ENCODE data around the gene CACNA1C. TPM values are rescaled to one million over a fixed set of nuclear protein-coding genes. Genes with fewer than 3 reads are reported as not detected.

CACNA1C gene
- total RNA-seq, 4 donors from 2014 or later = 0.38 to 2.4 (median 1.4) TPM

DNA sequence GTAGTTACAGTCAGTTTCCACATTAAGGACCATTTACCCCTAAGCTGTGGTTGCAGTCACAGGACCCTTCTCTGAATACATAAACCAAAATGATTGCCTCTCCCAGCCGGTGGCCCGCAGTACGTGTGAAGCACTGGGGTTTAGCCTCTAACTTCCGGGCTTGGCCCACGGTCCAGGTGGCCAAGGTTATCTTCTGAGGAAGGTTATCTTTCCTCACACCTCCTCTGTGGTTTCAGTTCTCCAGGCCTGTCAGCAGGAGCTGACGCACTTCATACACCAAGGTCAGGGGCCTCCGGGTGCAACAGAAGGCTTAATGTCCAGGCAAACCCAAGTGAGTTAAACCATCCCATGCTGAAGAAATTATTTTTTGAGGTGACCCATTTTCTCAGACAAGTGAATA is 451.0 kb downstream of the CACNA1C start:
- intact Hi-C loops (cut with DNase I; ENCODE audit: low total_unique reads) = no loop called here
- TF ChIP-seq, protein P1, sequence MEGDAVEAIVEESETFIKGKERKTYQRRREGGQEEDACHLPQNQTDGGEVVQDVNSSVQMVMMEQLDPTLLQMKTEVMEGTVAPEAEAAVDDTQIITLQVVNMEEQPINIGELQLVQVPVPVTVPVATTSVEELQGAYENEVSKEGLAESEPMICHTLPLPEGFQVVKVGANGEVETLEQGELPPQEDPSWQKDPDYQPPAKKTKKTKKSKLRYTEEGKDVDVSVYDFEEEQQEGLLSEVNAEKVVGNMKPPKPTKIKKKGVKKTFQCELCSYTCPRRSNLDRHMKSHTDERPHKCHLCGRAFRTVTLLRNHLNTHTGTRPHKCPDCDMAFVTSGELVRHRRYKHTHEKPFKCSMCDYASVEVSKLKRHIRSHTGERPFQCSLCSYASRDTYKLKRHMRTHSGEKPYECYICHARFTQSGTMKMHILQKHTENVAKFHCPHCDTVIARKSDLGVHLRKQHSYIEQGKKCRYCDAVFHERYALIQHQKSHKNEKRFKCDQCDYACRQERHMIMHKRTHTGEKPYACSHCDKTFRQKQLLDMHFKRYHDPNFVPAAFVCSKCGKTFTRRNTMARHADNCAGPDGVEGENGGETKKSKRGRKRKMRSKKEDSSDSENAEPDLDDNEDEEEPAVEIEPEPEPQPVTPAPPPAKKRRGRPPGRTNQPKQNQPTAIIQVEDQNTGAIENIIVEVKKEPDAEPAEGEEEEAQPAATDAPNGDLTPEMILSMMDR (IDR thresholded peaks at IDR 0.05) = no peak
- TF ChIP-seq POLR2A (IDR thresholded peaks at IDR 0.05) = no peak
- WGBS, 2 donors = 90 to 91% methylated on average over 7 of the region's 7 CpGs
- H3K4me3 ChIP-seq (ENCODE audit: low read depth, poor library complexity, severe bottlenecking) = no peak overlapping the region
- DNase-seq (ENCODE audit: low spot score in 2 of 2) = no peak

DNA sequence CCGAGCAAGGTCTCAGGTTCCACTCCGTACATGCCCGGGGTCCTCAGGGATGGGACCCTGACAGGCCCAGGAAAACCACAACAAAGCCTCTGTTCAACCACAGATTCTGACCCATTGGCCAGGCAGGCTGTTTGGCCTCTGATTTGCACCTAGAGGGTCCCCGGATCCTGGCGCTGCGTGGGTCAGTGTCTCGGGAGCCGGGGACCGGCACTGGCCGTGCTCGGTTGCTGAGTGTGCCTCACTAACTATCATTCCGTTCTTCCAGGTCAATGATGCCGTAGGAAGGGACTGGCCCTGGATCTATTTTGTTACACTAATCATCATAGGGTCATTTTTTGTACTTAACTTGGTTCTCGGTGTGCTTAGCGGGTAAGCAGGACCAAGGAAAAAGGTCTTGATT is 451.8 kb downstream of the CACNA1C start:
- TF ChIP-seq, protein P1 (IDR thresholded peaks at IDR 0.05) = no peak
- TF ChIP-seq POLR2A (IDR thresholded peaks at IDR 0.05) = no peak
- 95 to 97% methylated on average over 11 to 15 of the region's 15 CpGs for WGBS, 2 donors
- DNase-seq (ENCODE audit: low spot score in 2 of 2) = no peak
- H3K4me3 ChIP-seq (ENCODE audit: low read depth, poor library complexity, severe bottlenecking) = no peak overlapping the region
- intact Hi-C loops (cut with DNase I; ENCODE audit: low total_unique reads) = no loop called here

DNA sequence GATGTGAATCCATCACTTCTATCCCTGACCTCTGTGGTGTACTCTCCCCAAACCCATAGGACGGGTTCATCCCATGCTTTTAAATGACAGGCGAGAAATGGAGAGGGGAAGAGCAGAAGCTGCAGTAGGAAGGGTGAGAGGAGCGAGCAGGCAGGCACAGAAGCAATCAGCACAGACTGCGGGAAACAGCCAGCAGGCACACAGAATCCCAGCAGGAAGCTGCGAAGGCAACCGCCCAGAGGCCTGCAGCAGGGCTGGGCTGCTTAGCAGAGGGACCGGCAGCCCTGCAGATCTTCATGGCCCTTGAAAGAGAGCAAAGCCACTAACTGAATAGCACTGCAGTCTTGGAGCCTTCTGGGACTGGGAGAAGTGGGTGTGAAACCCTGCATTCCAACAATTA is 455.0 kb downstream of the CACNA1C start:
- no peak for TF ChIP-seq POLR2A (IDR thresholded peaks at IDR 0.05)
- TF ChIP-seq, protein P1 (IDR thresholded peaks at IDR 0.05) = no peak
- intact Hi-C loops (cut with DNase I; ENCODE audit: low total_unique reads) = no loop called here
- H3K4me3 ChIP-seq (ENCODE audit: low read depth, poor library complexity, severe bottlenecking) = no peak overlapping the region
- no peak for DNase-seq (ENCODE audit: low spot score in 2 of 2)
- 70 to 71% methylated on average over 7 of the region's 7 CpGs for WGBS, 2 donors

DNA sequence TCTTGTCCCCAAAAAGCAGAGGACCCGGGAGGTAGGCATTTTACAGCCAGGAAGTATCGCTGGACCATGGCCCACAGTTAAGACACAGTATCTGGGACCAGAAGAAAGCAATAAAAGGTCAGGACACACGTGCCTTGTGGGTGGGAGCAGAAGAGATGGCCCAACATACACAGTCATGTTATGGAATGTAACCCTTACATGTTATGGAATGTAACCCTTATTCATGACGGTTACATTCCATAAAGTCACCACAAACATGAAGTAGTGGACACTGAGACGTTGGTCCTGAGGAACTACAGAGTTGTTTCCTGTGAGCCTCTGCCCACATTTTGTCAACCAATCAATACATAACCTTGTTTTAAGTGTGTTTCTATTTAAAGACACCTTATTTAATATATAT is 456.4 kb downstream of the CACNA1C start:
- no peak overlapping the region for H3K4me3 ChIP-seq (ENCODE audit: low read depth, poor library complexity, severe bottlenecking)
- intact Hi-C loops (cut with DNase I; ENCODE audit: low total_unique reads) = no loop called here
- WGBS, 2 donors = 84 to 90% methylated on average over 5 of the region's 5 CpGs
- no peak for DNase-seq (ENCODE audit: low spot score in 2 of 2)
- no peak for TF ChIP-seq POLR2A (IDR thresholded peaks at IDR 0.05)
- TF ChIP-seq, protein P1 (IDR thresholded peaks at IDR 0.05) = no peak

DNA sequence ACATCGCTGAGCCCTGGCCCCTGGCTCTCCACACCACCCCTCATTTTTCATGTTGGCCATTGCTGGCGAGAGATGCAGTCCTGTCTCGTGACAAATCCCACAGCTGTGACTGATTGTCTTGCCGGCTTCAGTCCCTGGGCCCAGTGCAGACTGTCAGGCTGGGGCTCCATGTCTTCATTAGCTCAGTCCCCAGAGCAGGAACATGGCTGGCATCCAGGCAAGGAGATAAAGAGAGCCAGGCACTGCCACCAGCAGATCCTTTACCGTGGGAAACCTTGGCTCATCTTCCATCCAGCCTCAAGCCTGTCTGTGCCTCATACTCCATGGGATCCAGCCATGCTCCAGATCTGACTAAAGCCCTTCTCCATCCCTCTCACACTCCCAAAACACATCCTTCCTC is 457.3 kb downstream of the CACNA1C start:
- H3K4me3 ChIP-seq (ENCODE audit: low read depth, poor library complexity, severe bottlenecking) = no peak overlapping the region
- intact Hi-C loops (cut with DNase I; ENCODE audit: low total_unique reads) = no loop called here
- TF ChIP-seq, protein P1 (IDR thresholded peaks at IDR 0.05) = no peak
- TF ChIP-seq POLR2A (IDR thresholded peaks at IDR 0.05) = no peak
- 60% methylated on average over 5 of the region's 5 CpGs for WGBS, 2 donors
- DNase-seq (ENCODE audit: low spot score in 2 of 2) = no peak
